ENCODE results near the gene BORCS8. TPM values are rescaled to one million over a fixed set of nuclear protein-coding genes. Genes with fewer than 3 reads are reported as not detected.

Gene BORCS8
- total and polyA plus RNA-seq, 2 of the 4 experiments (the other 2 are of a cell fraction), result 16.7 to 33.9 TPM

DNA sequence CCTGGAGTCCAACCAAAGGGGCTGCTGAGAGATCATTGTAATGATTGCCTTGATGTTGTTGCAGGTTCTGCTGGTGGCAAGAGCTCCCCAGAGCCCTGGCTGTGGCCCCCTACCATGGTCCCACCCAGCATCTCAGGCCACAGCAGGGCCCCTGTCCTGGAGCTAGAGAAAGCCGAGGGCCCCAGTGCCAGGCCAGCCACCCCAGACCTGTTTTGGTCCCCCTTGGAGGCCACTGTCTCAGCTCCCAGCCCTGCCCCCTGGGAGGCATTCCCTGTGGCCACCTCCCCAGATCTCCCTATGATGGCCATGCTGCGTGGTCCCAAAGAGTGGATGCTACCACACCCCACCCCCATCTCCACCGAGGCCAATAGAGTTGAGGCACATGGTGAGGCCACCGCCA lies 35.3 kb upstream of the BORCS8 start:
- no peak for TF ChIP-seq SMC3 (IDR thresholded peaks at IDR 0.05; ENCODE audit: low read depth, low read length)
- TF ChIP-seq POLR2A (IDR thresholded peaks at IDR 0.05; ENCODE audit: low read depth, low read length), result no peak
- no peak for TF ChIP-seq MAFK (IDR thresholded peaks at IDR 0.05; ENCODE audit: low read depth, low read length)
- no peak for TF ChIP-seq MAZ (IDR thresholded peaks at IDR 0.05; ENCODE audit: borderline replicate concordance, low read depth, low read length)
- no peak for TF ChIP-seq RAD21 (IDR thresholded peaks at IDR 0.05; ENCODE audit: low read length)
- TF ChIP-seq, protein P1, sequence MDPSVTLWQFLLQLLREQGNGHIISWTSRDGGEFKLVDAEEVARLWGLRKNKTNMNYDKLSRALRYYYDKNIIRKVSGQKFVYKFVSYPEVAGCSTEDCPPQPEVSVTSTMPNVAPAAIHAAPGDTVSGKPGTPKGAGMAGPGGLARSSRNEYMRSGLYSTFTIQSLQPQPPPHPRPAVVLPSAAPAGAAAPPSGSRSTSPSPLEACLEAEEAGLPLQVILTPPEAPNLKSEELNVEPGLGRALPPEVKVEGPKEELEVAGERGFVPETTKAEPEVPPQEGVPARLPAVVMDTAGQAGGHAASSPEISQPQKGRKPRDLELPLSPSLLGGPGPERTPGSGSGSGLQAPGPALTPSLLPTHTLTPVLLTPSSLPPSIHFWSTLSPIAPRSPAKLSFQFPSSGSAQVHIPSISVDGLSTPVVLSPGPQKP (IDR thresholded peaks at IDR 0.05; ENCODE audit: borderline replicate concordance, low read depth, low read length), result no peak
- TF ChIP-seq RFX5 (IDR thresholded peaks at IDR 0.05; ENCODE audit: low read depth, low read length), result no peak
- no peak for TF ChIP-seq BHLHE40 (IDR thresholded peaks at IDR 0.05; ENCODE audit: low read depth, low read length)
- no peak for TF ChIP-seq CHD1 (IDR thresholded peaks at IDR 0.05; ENCODE audit: low read depth, low read length)
- TF ChIP-seq, protein P2, sequence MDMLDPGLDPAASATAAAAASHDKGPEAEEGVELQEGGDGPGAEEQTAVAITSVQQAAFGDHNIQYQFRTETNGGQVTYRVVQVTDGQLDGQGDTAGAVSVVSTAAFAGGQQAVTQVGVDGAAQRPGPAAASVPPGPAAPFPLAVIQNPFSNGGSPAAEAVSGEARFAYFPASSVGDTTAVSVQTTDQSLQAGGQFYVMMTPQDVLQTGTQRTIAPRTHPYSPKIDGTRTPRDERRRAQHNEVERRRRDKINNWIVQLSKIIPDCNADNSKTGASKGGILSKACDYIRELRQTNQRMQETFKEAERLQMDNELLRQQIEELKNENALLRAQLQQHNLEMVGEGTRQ (IDR thresholded peaks at IDR 0.05; ENCODE audit: low read depth, low read length), result no peak
- no peak for TF ChIP-seq MXI1 (IDR thresholded peaks at IDR 0.05; ENCODE audit: borderline replicate concordance, low read depth, low read length)
- TF ChIP-seq CEBPB (IDR thresholded peaks at IDR 0.05; ENCODE audit: low read depth, low read length), result no peak
- TF ChIP-seq FOS (IDR thresholded peaks at IDR 0.05; ENCODE audit: low read depth, low read length), result no peak
- TF ChIP-seq NFE2L2 (IDR thresholded peaks at IDR 0.05; ENCODE audit: low read depth, low read length), result no peak
- TF ChIP-seq RCOR1 (IDR thresholded peaks at IDR 0.05; ENCODE audit: insufficient replicate concordance, low read length), result no peak
- no peak overlapping the region for H3K14ac ChIP-seq (replicated peaks; ENCODE audit: low read depth, low read length)
- H3K4me2 ChIP-seq (ENCODE audit: low read depth, low read length), result no peak overlapping the region
- H3K27ac ChIP-seq (ENCODE audit: insufficient read depth, low read length), result no peak overlapping the region
- H2AK9ac ChIP-seq (replicated peaks; ENCODE audit: low read depth, low read length, poor library complexity), result no peak overlapping the region
- no peaks in the 10 kb centered on the region for H3K9me1 ChIP-seq (ENCODE audit: insufficient read depth, low read length)
- H2BK20ac ChIP-seq (ENCODE audit: low read depth, low read length), result no peak overlapping the region
- WGBS, 2 experiments (ENCODE audit: extremely low coverage in 2 of 2, insufficient read length in 1 of 2), result no CpG with 5 or more reads among the region's 4 CpGs
- H3K18ac ChIP-seq (ENCODE audit: low read depth, low read length), result no peak overlapping the region
- ATAC-seq (ENCODE audit: low read depth) (no peak), DNase-seq (no peak)
- H3K27me3 ChIP-seq (ENCODE audit: control insufficient read depth, insufficient read depth, low read length), result peaks cover 20% of the 10 kb centered on the region
- no peak overlapping the region for H2BK15ac ChIP-seq (ENCODE audit: low read depth, low read length)
- no peak overlapping the region for H3K9ac ChIP-seq (ENCODE audit: low read depth, low read length)
- dilution Hi-C loops (cut with HindIII; ENCODE audit: low sequenced_read_pairs, unreplicated experiment) (no loop called here), in situ Hi-C loops (cut with MboI; ENCODE audit: low sequenced_read_pairs) (no loop called here), intact Hi-C loops (cut with micrococcal nuclease) (no loop called here)
- H2AFZ ChIP-seq (replicated peaks; ENCODE audit: low read length, poor library complexity), result no peak overlapping the region
- H2AK5ac ChIP-seq (ENCODE audit: low read depth, low read length), result no peak overlapping the region
- no peak overlapping the region for H4K91ac ChIP-seq (ENCODE audit: insufficient read depth, low read depth, low read length)
- POLR2A ChIA-PET (ENCODE audit: unreplicated experiment), result no interaction called here
- H2BK5ac ChIP-seq (ENCODE audit: low read depth, low read length, poor library complexity, severe bottlenecking), result no peak overlapping the region
- H3K56ac ChIP-seq (ENCODE audit: extremely low read depth, insufficient read depth, low read length), result no peak overlapping the region
- H3K4ac ChIP-seq (ENCODE audit: low read depth, low read length), result no peak overlapping the region
- no peak overlapping the region for H3K4me3 ChIP-seq (ENCODE audit: insufficient read depth, low read depth, low read length)
- H3K4me1 ChIP-seq (ENCODE audit: control insufficient read depth, insufficient read depth, low read length), result no peaks in the 10 kb centered on the region
- no peak overlapping the region for H4K8ac ChIP-seq (ENCODE audit: low read depth in 2 of 2, low read length in 2 of 2)
- no peaks in the 10 kb centered on the region for H3K79me1 ChIP-seq (ENCODE audit: low read depth in 1 of 2, low read length in 2 of 2)
- no peak overlapping the region for H3K23ac ChIP-seq (ENCODE audit: low read depth, low read length)
- no peak overlapping the region for H2BK120ac ChIP-seq (ENCODE audit: low read depth, low read length)
- no peak overlapping the region for H4K5ac ChIP-seq (ENCODE audit: low read depth, low read length)
- H3K36me3 ChIP-seq (ENCODE audit: control insufficient read depth, insufficient read depth, low read length), result no peaks in the 10 kb centered on the region
- no TSS peak for BruUV-seq (replicated peaks)
- CTCF ChIA-PET, result no interaction called here
- no peaks in the 10 kb centered on the region for H3K9me3 ChIP-seq (ENCODE audit: control insufficient read depth, insufficient read depth, low read length)
- H4K20me1 ChIP-seq (ENCODE audit: insufficient read depth, low read length), result no peaks in the 10 kb centered on the region

All from IMR-90 (cell line).